Choroid plexus epithelial cell (primary cell): ENCODE results near the gene EMC7.

Experiments used
- DNase-seq: peaks from one replicate; pipeline ENCODE4 v3.0.0-alpha.2; 2010; ENCODE audit warnings: low read depth
- H3K4me3 ChIP-seq: 2 replicates; pipeline ENCODE4 v1.5.1; 2011; ENCODE audit warnings: low read depth, mild to moderate bottlenecking, control low read depth, low read length, moderate library complexity
- CTCF ChIP-seq: conservative IDR thresholded peaks from 2 replicates; pipeline ENCODE4 v1.5.1; 2011; ENCODE audit warnings: low read depth, mild to moderate bottlenecking, control low read depth, inconsistent platforms, low read length, moderate library complexity

The EMC7 gene

GRCh38 chr15:34101366-34102174 lies at the start of gene EMC7, which contains the start of gene PGBD4:
Gene EMC7 (minus strand): TSS chr15:34101862. CDS start chr15:34101839, 23 bp downstream.
Gene PGBD4 (plus strand): TSS chr15:34102083. CDS start chr15:34102532, 449 bp downstream.
- peak; percentile 100 for DNase-seq
- no peak for TF ChIP-seq CTCF
- peak within 1 kb of the TSS; percentile 99 for H3K4me3 ChIP-seq

DNA sequence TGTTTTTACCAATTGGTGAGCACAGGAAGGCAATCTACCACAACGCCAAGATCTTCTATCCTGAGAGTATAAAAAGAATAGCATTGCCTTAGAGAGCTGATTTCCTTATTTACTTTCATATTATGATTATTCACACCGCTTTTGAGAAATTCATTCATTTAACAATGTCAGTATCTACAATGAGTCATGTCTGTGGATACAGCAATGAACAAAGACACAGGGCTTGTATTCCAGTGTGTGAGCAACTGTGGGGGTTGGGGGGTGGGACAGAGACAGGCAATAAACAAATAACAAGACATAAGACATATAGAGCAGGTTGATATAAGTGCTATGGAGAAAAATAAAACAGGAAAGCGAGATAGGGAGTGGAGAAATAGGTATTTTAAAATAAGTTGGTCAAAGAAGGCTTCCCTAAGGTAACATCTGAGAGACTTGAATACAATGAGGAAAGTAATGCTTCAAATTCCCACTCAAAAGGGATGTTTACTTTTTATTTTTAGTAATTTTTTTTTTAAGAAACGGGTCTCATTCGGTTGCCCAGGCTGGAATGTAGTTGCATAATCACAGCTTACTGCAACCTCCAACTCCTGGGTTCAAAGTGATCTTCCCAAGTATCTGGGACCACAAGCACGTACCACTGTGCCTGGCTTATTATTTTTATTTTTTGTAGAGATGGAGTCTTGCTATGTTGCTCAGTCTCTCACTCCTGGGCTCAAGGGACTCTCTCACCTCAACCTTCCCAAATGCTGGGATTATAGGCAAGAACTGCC lies 45.9 kb upstream of the EMC7 start:
- DNase-seq = peak; percentile 60
- no peak overlapping the region for H3K4me3 ChIP-seq
- TF ChIP-seq CTCF = no peak

DNA sequence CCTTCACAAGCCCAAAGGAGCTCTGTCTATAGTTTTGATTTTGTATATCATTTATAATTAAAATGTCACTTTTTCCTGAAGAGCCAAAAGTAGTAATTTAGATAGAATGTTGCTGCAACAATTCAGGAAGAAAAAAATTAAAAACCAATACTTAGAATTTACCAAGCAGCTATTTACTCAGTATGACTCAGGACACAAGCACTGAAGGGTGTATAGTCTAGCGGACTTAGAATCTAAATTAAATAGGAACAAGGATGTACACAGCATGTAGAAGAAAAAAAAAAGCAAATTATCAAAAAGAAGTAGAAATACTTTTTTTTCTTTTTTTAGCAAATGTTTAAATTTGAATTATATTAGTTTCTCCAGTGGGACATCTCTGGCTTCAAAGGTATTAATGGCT lies 31.8 kb upstream of the EMC7 start:
- DNase-seq = peak; percentile 5
- H3K4me3 ChIP-seq = no peak overlapping the region
- no peak for TF ChIP-seq CTCF

GRCh38 chr15:34132881-34133280 lies 31.2 kb upstream of the EMC7 start:
- DNase-seq = peak; percentile 42
- TF ChIP-seq CTCF = no peak
- no peak overlapping the region for H3K4me3 ChIP-seq

GRCh38 chr15:34128898-34129297 lies 27.2 kb upstream of the EMC7 start:
- H3K4me3 ChIP-seq = no peak overlapping the region
- no peak for DNase-seq
- no peak for TF ChIP-seq CTCF

GRCh38 chr15:34126522-34126921 lies 24.9 kb upstream of the EMC7 start:
- no peak overlapping the region for H3K4me3 ChIP-seq
- DNase-seq = no peak
- no peak for TF ChIP-seq CTCF
